ENCODE results near the gene LHFPL2.
A peak's percentile ranks its signal among the peaks of the same experiment; 100 is the strongest.
"Not testable (repeated sequence)": the region's sequence is repeated elsewhere in the genome, so short reads cannot be mapped to it uniquely, and the experiment has no call there.

The LHFPL2 gene

DNA sequence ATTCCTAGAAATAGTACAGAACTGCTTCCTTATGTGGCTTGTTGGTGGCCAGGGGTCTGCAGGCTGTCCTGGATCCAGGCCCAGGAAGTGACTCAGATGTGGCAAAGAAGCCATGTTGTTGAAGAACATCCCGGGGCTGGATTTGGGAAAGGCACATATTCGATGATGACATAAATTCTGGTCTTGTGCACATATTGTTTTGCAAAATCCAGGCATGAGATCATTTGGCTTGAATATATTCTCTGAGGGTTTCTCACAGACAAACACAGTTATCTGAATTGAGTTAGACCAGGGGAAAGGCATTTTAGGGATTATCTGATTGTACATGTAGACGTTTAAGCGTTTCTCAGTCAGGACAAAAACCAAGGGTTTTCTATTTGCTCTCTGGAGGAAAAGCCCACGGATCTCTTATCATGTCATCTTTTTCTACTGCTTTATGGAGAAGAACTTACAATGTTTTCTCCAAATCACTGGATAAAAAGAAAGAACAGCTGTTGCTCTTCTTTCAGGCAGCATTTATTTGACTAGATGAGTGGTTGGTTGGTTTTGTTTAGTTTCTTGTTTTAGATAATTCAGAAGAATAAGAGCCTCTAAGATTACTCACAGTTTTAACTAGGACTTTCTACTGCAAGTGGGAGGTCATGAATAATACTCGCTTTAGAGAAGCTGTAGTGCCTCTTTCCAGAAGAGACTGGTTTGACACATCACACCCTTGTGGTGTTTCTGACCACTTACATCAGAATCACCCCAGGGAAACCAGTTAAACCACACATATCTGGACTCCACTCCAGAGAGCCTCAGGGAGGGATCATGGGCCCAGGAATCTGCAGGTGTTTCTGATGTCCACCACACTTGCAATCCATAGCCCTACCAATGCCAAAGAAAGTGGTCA is 29.5 kb upstream of the LHFPL2 start:
- Histone ChIP-seq H2BK5ac (ENCODE audit: low read length) (no peak overlapping the region), H2BK15ac (replicated peaks; ENCODE audit: low read depth) (no peak overlapping the region), H2AK5ac (ENCODE audit: low read length) (no peak overlapping the region), H2BK120ac (ENCODE audit: low read depth, low read length) (no peak overlapping the region), H3K79me1 (ENCODE audit: low read length) (no peaks in the 10 kb centered on the region), H3K56ac (ENCODE audit: low read length) (no peak overlapping the region), H3K4ac (ENCODE audit: low read depth, low read length) (no peak overlapping the region), H3K36me3 (ENCODE audit: control insufficient read depth, insufficient read depth, low read length) (no peaks in the 10 kb centered on the region), H3K18ac (ENCODE audit: low read length) (no peak overlapping the region), H3K9ac (ENCODE audit: low read length) (no peak overlapping the region), H4K8ac (ENCODE audit: low read depth, low read length) (no peak overlapping the region), H4K5ac (ENCODE audit: low read length) (no peak overlapping the region), H3K79me2 (ENCODE audit: control insufficient read depth, insufficient read depth, low read length) (no peaks in the 10 kb centered on the region), H3K23ac (ENCODE audit: low read length) (no peak overlapping the region), H3K27me3 (ENCODE audit: insufficient read depth, low read length, poor library complexity) (no peaks in the 10 kb centered on the region), H3K4me3 (ENCODE audit: low read length) (no peak overlapping the region), H3K4me1 (ENCODE audit: control insufficient read depth, low read depth, low read length) (no peaks in the 10 kb centered on the region), H3K27ac (ENCODE audit: low read depth, low read length) (no peak overlapping the region), H3K4me2 (ENCODE audit: low read length) (no peak overlapping the region)
- DNase-seq = peak; percentile 45
- WGBS (ENCODE audit: extremely low coverage, insufficient coverage, low lambda C conversion rate) = no CpG with 5 or more reads among the region's 6 CpGs

DNA sequence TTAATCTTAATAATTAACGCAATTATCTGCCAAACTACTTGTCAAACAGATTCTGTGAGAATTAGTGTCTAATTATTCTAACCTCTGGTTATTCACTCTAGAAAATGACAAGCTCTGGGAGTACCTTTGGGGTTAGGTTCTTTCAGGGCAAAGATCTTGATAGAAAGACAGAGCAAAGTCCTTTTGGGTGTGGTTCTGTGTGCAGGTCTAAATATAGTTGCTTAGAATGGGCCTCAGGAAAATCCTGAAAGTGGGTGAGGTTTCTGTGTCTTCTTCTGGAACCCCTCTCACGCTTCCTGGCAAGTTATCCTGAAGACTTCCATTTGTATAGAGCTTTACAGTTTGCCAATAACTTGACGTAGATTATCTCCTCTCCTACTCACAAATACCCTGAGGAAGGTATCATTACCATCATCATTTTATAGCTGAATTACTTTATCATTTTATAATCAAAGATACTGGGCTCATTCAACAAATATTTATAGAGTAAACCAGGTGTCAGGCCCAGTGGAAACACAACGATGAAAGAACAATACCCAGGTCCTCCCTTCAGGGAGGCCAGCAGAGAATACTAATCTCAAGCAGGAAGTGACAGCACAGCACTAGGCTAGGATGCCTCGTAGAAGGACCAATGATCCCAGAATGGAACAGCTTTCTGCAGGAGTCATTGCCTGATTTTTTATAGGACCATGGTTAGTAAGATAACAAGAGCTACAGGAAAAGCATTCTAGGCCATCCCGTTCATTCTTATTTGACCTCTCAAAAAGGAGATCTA is 27.6 kb upstream of the LHFPL2 start:
- DNase-seq = no peak
- Histone ChIP-seq H3K18ac (ENCODE audit: low read length) (no peak overlapping the region), H2BK120ac (ENCODE audit: low read depth, low read length) (no peak overlapping the region), H3K4me2 (ENCODE audit: low read length) (no peak overlapping the region), H3K23ac (ENCODE audit: low read length) (no peak overlapping the region), H3K79me2 (ENCODE audit: control insufficient read depth, insufficient read depth, low read length) (no peaks in the 10 kb centered on the region), H3K27ac (ENCODE audit: low read depth, low read length) (no peak overlapping the region), H2BK15ac (replicated peaks; ENCODE audit: low read depth) (no peak overlapping the region), H3K79me1 (ENCODE audit: low read length) (no peaks in the 10 kb centered on the region), H3K9ac (ENCODE audit: low read length) (no peak overlapping the region), H3K4me3 (ENCODE audit: low read length) (no peak overlapping the region), H3K4me1 (ENCODE audit: control insufficient read depth, low read depth, low read length) (no peaks in the 10 kb centered on the region), H3K36me3 (ENCODE audit: control insufficient read depth, insufficient read depth, low read length) (no peaks in the 10 kb centered on the region), H3K56ac (ENCODE audit: low read length) (no peak overlapping the region), H4K8ac (ENCODE audit: low read depth, low read length) (no peak overlapping the region), H3K27me3 (ENCODE audit: insufficient read depth, low read length, poor library complexity) (no peaks in the 10 kb centered on the region), H3K4ac (ENCODE audit: low read depth, low read length) (no peak overlapping the region), H2AK5ac (ENCODE audit: low read length) (no peak overlapping the region), H2BK5ac (ENCODE audit: low read length) (no peak overlapping the region), H4K5ac (ENCODE audit: low read length) (no peak overlapping the region)
- no CpG with 5 or more reads among the region's 6 CpGs for WGBS (ENCODE audit: extremely low coverage, insufficient coverage, low lambda C conversion rate)

DNA sequence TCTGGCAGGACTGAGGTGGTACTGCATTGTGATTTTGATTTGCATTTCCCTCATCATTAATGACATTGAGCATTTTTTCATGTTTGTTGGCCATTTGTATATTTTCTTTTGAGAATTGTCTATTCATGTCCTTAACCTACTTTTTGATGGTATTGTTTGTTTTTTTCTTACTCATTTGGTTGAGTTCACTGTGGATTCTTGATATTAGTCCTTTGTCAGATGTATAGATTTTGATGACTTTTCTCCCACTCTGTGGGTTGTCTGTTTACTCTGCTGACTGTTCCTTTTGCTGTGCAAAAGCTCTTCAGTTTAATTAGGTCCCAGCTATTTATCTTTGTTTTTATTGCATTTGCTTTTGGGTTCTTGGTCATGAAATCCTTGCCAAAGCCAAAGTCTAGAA is 25.3 kb upstream of the LHFPL2 start:
- not testable (repeated sequence) for H3K4me3 ChIP-seq (ENCODE audit: low read length); H3K27ac ChIP-seq (ENCODE audit: low read depth, low read length); H3K79me1 ChIP-seq (ENCODE audit: low read length); H3K23ac ChIP-seq (ENCODE audit: low read length); H3K27me3 ChIP-seq (ENCODE audit: insufficient read depth, low read length, poor library complexity); H4K8ac ChIP-seq (ENCODE audit: low read depth, low read length); H3K4ac ChIP-seq (ENCODE audit: low read depth, low read length); H2BK15ac ChIP-seq (replicated peaks; ENCODE audit: low read depth); DNase-seq; H2AK5ac ChIP-seq (ENCODE audit: low read length); H3K56ac ChIP-seq (ENCODE audit: low read length); H2BK120ac ChIP-seq (ENCODE audit: low read depth, low read length); H2BK5ac ChIP-seq (ENCODE audit: low read length); H3K4me2 ChIP-seq (ENCODE audit: low read length); H3K18ac ChIP-seq (ENCODE audit: low read length); H3K4me1 ChIP-seq (ENCODE audit: control insufficient read depth, low read depth, low read length); H3K36me3 ChIP-seq (ENCODE audit: control insufficient read depth, insufficient read depth, low read length); H3K9ac ChIP-seq (ENCODE audit: low read length); H3K79me2 ChIP-seq (ENCODE audit: control insufficient read depth, insufficient read depth, low read length); H4K5ac ChIP-seq (ENCODE audit: low read length)

DNA sequence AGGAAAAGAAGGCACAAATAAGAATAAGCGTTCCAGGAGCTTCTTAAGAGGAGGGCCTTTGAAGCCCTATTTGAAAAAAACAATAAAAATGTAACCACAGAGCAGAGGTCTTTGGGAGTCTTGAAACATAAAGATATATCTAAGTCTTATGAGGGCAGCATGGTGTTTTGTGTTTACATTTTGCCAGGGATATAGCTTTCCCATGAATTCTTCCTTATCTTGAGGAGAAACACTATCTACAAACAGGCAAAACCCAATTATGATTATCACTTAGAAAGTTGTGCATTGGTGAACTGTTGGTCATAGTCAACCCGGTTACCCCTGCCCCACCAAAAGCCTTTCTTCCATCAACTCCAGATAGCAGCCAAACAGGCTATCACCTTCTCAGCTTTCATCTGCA is 23.6 kb upstream of the LHFPL2 start:
- DNase-seq = no peak
- Histone ChIP-seq H3K4ac (ENCODE audit: low read depth, low read length) (no peak overlapping the region), H2BK5ac (ENCODE audit: low read length) (no peak overlapping the region), H4K8ac (ENCODE audit: low read depth, low read length) (no peak overlapping the region), H3K9ac (ENCODE audit: low read length) (no peak overlapping the region), H3K36me3 (ENCODE audit: control insufficient read depth, insufficient read depth, low read length) (no peaks in the 10 kb centered on the region), H2BK15ac (replicated peaks; ENCODE audit: low read depth) (no peak overlapping the region), H3K4me2 (ENCODE audit: low read length) (no peak overlapping the region), H2BK120ac (ENCODE audit: low read depth, low read length) (no peak overlapping the region), H3K27me3 (ENCODE audit: insufficient read depth, low read length, poor library complexity) (no peaks in the 10 kb centered on the region), H3K23ac (ENCODE audit: low read length) (no peak overlapping the region), H3K4me1 (ENCODE audit: control insufficient read depth, low read depth, low read length) (no peaks in the 10 kb centered on the region), H3K56ac (ENCODE audit: low read length) (no peak overlapping the region), H3K18ac (ENCODE audit: low read length) (no peak overlapping the region), H3K4me3 (ENCODE audit: low read length) (no peak overlapping the region), H3K27ac (ENCODE audit: low read depth, low read length) (no peak overlapping the region), H3K79me1 (ENCODE audit: low read length) (no peaks in the 10 kb centered on the region), H4K5ac (ENCODE audit: low read length) (no peak overlapping the region), H2AK5ac (ENCODE audit: low read length) (no peak overlapping the region), H3K79me2 (ENCODE audit: control insufficient read depth, insufficient read depth, low read length) (no peaks in the 10 kb centered on the region)
- no CpG with 5 or more reads among the region's 2 CpGs for WGBS (ENCODE audit: extremely low coverage, insufficient coverage, low lambda C conversion rate)

DNA sequence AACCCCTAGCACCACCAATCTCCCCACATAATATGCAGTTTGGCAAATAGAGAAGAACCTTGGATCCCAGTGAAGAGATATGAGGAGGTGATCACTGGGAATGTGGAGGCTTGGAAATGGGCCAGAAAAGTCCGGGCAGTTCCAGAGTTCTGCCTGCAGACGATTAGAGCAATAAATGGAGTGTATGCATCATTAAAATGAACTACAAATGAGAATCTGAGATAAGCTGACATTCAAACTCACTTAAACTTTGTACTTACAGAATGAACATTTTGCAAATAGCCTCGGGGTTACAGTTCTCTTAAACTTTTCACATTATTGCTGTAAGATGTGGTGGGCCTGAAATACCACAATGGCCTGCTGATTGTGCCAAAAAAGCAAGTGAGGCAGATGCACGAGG is 23.0 kb upstream of the LHFPL2 start:
- Histone ChIP-seq H3K9ac (ENCODE audit: low read length) (no peak overlapping the region), H3K27me3 (ENCODE audit: insufficient read depth, low read length, poor library complexity) (no peaks in the 10 kb centered on the region), H3K36me3 (ENCODE audit: control insufficient read depth, insufficient read depth, low read length) (no peaks in the 10 kb centered on the region), H2BK120ac (ENCODE audit: low read depth, low read length) (no peak overlapping the region), H3K4me1 (ENCODE audit: control insufficient read depth, low read depth, low read length) (no peaks in the 10 kb centered on the region), H3K18ac (ENCODE audit: low read length) (no peak overlapping the region), H2BK15ac (replicated peaks; ENCODE audit: low read depth) (no peak overlapping the region), H3K79me2 (ENCODE audit: control insufficient read depth, insufficient read depth, low read length) (no peaks in the 10 kb centered on the region), H2AK5ac (ENCODE audit: low read length) (no peak overlapping the region), H3K4me3 (ENCODE audit: low read length) (no peak overlapping the region), H3K23ac (ENCODE audit: low read length) (no peak overlapping the region), H3K79me1 (ENCODE audit: low read length) (no peaks in the 10 kb centered on the region), H3K4me2 (ENCODE audit: low read length) (no peak overlapping the region), H2BK5ac (ENCODE audit: low read length) (no peak overlapping the region), H3K4ac (ENCODE audit: low read depth, low read length) (no peak overlapping the region), H3K56ac (ENCODE audit: low read length) (no peak overlapping the region), H3K27ac (ENCODE audit: low read depth, low read length) (no peak overlapping the region), H4K8ac (ENCODE audit: low read depth, low read length) (no peak overlapping the region), H4K5ac (ENCODE audit: low read length) (no peak overlapping the region)
- no CpG with 5 or more reads among the region's 4 CpGs for WGBS (ENCODE audit: extremely low coverage, insufficient coverage, low lambda C conversion rate)
- DNase-seq = no peak
